Stimulated activated CD8-positive, alpha-beta memory T cell treated with anti-CD3 and anti-CD28 coated beads, Interleukin-15, amount 100 ng/mL, for 24 hours (primary cell): ENCODE data around the gene SLC49A3.
"Not testable (repeated sequence)": the region's sequence is repeated elsewhere in the genome, so short reads cannot be mapped to it uniquely, and the experiment has no call there.

ENCODE experiments used
- DNase-seq: peaks from one replicate; pipeline ENCODE4 v3.0.0-alpha.2; 2020; ENCODE audit warnings: low read depth

The SLC49A3 gene

DNA sequence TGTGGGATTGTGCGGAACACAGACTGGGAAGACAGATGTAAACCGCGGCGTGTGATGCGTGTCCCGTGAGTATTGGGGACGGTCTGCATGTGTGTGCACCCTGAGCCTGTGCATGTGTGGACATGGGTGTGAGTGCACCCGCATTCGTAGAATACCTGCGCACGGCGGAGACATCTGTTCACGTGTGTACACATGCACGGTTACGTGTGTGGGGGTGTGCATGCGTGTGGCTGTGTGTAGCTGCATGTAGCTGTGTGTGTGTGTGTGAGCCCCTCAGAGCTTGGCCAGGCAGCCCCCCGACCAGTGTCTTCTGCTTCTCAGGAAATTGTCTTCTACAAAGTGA lies 34.5 kb downstream of the SLC49A3 start:
- no peak for DNase-seq

GRCh38 chr4:653831-654502 lies 35.0 kb downstream of the SLC49A3 start:
- DNase-seq: no peak

DNA sequence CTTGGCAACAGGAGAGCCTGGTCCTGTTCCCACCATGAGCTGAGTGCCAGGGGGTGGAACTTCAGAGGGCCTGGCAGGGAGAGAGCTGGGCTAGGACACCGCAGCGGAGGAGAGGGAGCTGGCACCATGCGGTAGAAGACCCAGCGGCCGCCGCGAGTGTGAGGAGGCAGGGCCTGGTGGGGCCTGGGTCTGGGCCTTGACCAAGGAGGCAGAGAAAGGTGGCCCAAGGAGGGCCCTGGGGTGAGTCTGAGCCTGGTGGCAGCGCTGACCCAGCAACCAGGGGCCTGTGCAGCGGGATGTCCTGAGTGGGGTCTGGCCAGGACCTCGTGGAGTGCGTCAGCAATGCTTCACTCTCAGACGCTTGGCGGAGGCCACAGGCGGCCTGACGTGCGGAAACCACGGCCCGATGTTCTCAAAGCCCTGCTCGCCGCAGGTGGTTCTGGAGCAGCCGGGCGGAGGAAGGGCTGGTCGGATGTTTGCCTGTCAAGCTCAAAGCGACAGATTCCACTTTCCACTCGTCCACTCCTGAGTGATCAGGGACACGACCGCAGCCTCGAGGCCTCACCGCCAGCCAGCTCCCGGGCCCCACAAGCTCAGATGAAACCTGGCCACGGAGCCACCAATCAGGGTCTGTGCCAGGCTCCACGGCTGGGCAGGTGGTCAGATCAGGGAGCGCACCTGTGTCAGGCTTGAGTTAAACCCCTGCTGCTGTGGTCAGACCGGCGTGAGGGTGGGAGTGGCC lies 35.7 kb downstream of the SLC49A3 start:
- DNase-seq: no peak

DNA sequence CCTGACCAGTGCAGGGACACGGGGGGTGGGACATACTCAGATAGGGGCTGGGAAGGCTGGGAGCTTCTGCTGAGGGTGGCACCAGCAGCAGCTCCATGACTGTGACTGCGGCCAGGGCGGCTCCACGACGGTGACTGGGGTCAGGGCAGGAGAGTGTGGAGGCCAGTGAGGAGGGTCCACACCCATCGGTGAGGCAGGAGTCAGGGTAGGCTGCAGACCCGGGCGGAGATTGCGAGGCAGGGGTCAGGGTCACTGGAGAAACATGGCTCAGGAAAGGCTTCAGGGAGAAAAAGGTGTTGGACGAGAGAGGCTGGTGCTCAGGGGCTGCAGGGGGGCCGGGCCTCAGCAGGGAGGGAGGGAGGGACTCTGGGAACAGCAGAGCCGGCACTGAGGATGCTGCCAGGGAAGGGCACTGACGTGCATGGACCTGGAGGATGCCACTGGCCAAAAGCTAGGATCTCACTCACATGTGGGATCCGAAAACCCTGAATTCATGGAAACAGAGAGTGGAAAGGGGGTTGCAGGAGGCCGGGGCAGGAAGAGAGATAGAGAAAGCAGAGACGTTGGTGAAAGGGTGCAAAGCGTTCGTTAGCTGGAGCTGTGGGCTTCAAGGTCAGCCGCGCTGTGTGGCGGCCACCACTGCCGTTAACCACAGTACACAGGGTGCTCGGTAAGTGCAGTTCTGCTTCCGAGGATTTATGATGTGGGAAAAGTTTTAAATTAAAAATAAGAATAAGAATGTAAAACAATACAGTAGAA lies 36.9 kb downstream of the SLC49A3 start:
- DNase-seq: no peak

DNA sequence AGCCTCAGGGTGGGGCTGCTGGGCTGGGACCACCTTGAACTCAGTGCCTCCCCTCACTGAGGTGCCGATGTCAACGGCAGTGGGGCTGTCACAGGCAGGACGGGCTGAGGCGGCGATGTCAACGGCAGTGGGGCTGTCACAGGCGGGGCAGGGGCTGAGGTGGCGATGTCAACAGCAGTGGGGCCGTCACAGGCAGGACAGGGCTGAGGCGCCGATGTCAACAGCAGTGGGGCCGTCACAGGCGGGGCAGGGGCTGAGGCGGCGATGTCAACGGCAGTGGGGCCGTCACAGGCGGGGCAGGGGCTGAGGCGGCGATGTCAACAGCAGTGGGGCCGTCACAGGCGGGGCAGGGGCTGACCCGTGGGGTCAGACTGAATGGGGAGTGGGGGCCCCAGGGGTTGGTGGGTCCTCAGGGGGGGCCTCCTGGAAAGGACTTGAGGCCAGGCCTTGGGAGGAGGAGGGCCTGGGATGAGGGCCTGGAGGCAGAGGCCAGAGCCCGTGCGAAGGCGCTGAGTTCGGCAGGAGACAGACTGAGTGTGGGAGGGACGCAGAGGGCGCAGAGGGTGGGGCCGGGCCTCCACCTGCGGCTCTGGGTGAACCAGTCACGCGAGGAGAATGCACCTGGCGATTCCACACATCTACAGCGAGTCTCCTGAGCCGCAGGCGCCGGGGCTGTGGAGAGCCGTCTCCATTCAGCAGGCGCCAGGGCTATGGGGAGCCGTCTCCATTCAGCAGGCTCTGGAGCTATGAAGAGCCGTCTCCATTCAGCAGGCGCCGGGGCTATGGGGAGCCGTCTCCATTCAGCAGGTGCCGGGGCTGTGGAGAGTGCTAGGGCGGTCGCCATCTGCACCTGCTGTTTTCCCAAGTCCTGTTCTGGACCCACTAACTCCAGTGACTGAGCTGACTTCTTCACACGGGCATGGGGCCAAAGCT lies 37.7 kb downstream of the SLC49A3 start:
- no peak for DNase-seq

GRCh38 chr4:650461-650860 lies 38.5 kb downstream of the SLC49A3 start:
- no peak for DNase-seq

- no peak for DNase-seq
Measured at GRCh38 chr4:649751-650310, 39.1 kb downstream of the SLC49A3 start.

- no peak for DNase-seq
Measured at GRCh38 chr4:649293-649625, 39.7 kb downstream of the SLC49A3 start.

DNA sequence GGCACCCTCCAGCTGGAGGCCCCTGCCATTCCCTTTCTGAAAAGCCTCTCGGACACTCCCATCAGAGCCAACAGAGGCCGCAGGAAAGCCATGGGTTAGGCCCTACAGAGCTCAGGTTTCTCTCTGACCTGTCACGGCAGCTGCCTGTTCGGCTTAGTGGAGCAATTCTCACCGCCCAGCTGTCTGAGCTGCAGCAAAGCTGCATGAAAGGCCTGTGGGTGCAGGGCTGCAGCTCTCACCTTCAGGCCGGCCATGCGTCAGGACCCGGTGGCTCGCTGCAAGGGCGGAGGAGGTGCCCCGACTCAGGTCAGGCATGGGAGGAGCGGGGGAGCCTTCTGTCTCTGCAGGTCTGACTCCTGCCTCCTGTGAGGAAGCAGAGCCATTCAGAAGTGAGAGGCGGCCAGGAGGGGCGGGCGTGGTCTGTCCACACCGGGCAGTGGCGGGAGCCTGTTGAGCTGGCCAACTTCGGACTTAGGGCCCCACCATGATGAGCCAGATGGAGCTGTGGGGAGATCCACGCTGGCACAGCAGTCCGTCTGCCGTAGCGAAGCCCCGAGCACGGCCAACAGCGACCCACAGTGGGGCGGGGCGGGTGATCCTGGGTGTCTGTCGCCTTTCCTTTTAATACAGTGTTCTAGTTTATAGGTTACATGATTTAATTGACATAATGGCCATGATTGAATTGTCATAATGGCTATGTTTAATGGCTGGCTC lies 40.2 kb downstream of the SLC49A3 start:
- no peak for DNase-seq

DNA sequence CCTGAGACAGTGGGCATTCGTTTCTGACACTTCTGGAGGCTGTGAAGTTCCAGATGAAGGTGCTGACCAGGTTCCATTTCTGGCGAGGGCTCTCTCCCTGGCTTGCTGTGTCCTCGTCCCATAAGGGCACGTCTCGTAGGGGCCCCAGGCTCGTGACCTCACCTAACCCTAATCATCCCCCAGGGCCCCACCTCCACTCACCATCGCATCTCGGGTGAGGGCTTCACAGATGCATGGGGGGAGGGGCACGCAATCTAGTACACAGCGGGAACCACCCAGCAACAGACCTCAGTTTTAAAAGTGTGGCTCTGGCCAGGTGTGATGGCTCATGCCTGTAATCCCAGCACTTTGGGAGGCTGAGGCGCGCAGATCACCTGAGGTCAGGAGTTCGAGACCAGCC lies 41.5 kb downstream of the SLC49A3 start:
- no peak for DNase-seq

DNA sequence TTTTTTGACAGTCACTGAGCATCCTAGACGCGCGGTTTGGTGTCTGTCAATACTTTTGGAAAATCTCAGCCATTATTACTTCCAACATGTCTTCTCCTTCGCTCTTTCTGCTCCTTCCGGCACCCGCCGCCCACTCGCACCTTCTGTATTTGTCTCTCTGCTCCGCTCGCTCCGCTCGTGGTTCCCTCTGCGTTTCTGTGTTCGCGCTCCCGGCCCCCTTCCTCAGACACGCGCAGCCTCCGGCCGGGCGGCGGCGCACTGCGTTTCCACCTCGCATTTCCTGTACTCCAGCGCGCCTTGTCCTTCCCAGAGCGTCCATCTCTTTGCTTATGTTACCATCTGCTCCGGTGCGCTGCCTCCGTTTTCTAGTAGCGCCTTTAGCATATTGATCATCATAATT lies 42.5 kb downstream of the SLC49A3 start:
- no peak for DNase-seq

- DNase-seq: not testable (repeated sequence)
Measured at GRCh38 chr4:642366-642765, 46.6 kb downstream of the SLC49A3 start.

DNA sequence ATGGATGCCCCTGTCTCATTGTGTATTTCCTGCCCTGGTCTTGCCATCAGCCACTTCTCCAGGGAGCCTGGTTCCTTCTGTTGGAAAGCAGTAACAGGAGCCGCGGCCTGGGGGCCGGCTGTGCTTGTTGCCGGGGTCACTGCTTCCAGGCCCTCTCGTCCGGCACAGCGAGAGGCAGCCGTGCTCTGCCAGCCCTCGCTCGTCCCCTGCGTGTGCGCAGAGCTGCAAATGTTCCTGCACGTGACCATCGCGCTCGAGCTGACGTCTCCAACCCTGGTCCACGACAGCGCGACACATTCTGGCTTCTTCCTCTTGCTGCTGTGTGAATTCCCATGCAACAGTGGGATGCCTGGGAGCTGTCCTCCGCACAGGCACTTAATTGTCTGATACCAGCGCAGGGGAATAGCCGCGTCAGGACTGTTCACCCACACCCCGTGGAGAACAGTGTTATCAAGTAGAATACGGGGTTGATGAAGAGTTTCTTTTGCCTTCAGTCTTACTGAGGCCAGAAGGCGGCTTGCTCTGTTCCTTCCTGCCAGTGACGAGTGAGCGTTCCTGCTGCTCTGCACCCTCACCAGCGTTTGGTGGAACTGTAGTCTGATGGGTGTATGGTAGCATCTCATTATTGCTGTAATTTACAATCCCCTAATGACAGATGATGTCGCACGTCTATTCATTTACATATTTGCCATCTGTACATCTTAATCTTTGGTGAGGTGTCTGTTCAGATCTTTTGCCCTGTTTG lies 51.2 kb downstream of the SLC49A3 start:
- no peak for DNase-seq

GRCh38 chr4:636628-637159 lies 52.3 kb downstream of the SLC49A3 start:
- no peak for DNase-seq

DNA sequence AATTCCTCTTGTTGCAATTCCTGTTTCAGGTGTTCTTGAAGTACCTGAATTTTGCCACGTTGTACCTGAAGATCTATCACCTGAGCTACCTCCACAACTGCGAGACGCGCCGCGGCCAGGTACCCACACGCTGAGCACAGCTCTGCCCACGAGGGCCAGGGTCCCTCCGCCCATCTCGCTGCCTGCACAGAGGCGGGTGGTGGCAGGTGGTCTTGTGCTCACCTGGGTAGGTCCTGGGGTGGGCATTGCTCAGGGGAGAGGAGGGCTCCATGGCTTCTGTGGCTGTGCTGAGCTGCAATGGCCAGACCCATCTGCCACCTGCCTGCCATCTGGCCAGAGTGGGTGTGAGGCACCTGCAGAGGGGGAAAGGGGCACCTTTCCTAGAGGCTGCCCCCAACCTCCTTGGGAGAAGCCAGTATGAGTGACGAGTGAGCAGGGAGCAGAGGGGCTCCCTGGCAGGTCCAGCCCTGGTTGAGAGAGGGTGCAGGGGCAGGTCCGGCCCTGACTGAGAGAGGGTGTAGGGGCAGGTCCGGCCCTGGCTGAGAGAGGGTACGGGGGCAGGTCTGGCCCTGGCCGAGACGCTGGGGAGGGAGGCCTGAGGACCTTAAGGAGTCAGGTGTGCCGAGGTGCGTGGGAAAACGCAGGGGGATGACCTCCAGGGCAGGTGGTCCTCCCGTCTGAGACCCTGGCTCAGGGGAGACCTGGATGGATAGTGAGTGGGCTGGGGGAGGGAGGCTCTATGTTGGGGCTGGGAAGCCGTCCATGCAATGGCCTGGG lies 52.9 kb downstream of the SLC49A3 start:
- DNase-seq: no peak

- not testable (repeated sequence) for DNase-seq
Measured at GRCh38 chr4:635066-635835, 53.7 kb downstream of the SLC49A3 start.

DNA sequence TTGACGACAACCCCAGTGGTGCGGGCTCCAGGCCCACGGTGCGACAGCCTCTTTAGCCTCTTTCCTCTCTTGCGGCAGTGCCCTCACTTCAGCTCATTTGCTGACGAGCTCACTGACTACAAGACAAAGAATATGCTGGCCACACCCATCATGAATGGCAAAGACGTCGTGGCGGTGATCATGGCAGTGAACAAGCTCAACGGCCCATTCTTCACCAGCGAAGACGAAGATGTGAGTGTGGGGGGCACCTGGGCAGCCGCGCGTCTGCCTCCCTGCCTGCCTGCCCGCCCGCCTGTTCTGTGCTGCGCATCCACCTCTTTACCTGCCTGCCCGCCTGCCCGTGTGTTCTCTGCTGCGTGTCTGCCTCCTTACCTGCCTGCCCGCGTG lies 54.4 kb downstream of the SLC49A3 start:
- DNase-seq: no peak

- no peak for DNase-seq
Measured at GRCh38 chr4:633976-634598, 54.9 kb downstream of the SLC49A3 start.
